ENCODE results near the gene RAD18. TPM values are rescaled to one million over a fixed set of nuclear protein-coding genes. Genes with fewer than 3 reads are reported as not detected.

Gene RAD18
- total and polyA plus RNA-seq, 9 of the 15 experiments (the other 6 are each of a cell fraction or from before 2014, with no cell fraction given), result 19.2 to 49.4 (median 34.4) TPM

- no peak for TF ChIP-seq E2F1 (CRISPR knock-in tag; IDR thresholded peaks at IDR 0.05)
- TF ChIP-seq C11orf30 (IDR thresholded peaks at IDR 0.05; ENCODE audit: low read depth), result no peak
- no peak; the same call in 1 of the 2 replicates for TF ChIP-seq MTA3 (IDR thresholded peaks at IDR 0.05; ENCODE audit: borderline replicate concordance)
- TF ChIP-seq NFRKB (IDR thresholded peaks at IDR 0.05; ENCODE audit: low read depth), result no peak
- no peak for TF ChIP-seq ARID3B (CRISPR knock-in tag; IDR thresholded peaks at IDR 0.05; ENCODE audit: borderline replicate concordance)
- peak in 1 of 3 experiments; percentile 69; a peak in 2 of 6 replicates for TF ChIP-seq ZBTB11 (CRISPR knock-in tag; IDR thresholded peaks at IDR 0.05)
- TF ChIP-seq ZFP36 (IDR thresholded peaks at IDR 0.05; ENCODE audit: low read depth, low read length, partially characterized antibody), result peak; percentile 27
- TF ChIP-seq NR1H2 (CRISPR knock-in tag; IDR thresholded peaks at IDR 0.05), result no peak
- TF ChIP-seq CSDE1 (IDR thresholded peaks at IDR 0.05), result no peak
- peak; percentile 87 for TF ChIP-seq SOX6 (IDR thresholded peaks at IDR 0.05)
- TF ChIP-seq GABPB1 (CRISPR knock-in tag; IDR thresholded peaks at IDR 0.05), result no peak
- TF ChIP-seq RUNX1 (IDR thresholded peaks at IDR 0.05; ENCODE audit: low read depth), result no peak
- no peak; the same call in 1 of the 2 replicates for TF ChIP-seq SREBF1 (IDR thresholded peaks at IDR 0.05; ENCODE audit: borderline replicate concordance, low read depth, low read length)
- no peak for TF ChIP-seq SETDB1 (IDR thresholded peaks at IDR 0.05; ENCODE audit: low read length)
- TF ChIP-seq HOXB6 (CRISPR knock-in tag; IDR thresholded peaks at IDR 0.05; ENCODE audit: borderline replicate concordance), result no peak
- no peak for TF ChIP-seq MYBL2 (IDR thresholded peaks at IDR 0.05; ENCODE audit: low read depth)
- no peak for TF ChIP-seq MYBL2 (CRISPR knock-in tag; IDR thresholded peaks at IDR 0.05; ENCODE audit: borderline replicate concordance)
- peak; percentile 96 for TF ChIP-seq CBFA2T2 (conservative IDR thresholded peaks at IDR 0.05)
- TF ChIP-seq FOXK2 (conservative IDR thresholded peaks at IDR 0.05 in 1 of 2, IDR thresholded peaks at IDR 0.05 in 1 of 2; ENCODE audit: low read depth in 2 of 2), result peak in 1 of 2 experiments; percentile 48; a peak in 2 of 4 replicates
- TF ChIP-seq KLF6 (CRISPR knock-in tag; IDR thresholded peaks at IDR 0.05; ENCODE audit: borderline replicate concordance), result no peak
- no peak for TF ChIP-seq ZKSCAN3 (CRISPR knock-in tag; IDR thresholded peaks at IDR 0.05)
- TF ChIP-seq HSF4 (CRISPR knock-in tag; IDR thresholded peaks at IDR 0.05; ENCODE audit: borderline replicate concordance), result no peak
- TF ChIP-seq PTBP1 (IDR thresholded peaks at IDR 0.05; ENCODE audit: low read depth, low read length), result no peak
- TF ChIP-seq BCOR (IDR thresholded peaks at IDR 0.05), result peak; percentile 82
Measured at GRCh38 chr3:8857720-8858367, 105.4 kb downstream of the RAD18 start (continued).
